LNCAP (cell line): ENCODE results near the gene PSMD1.

ENCODE experiments used
- TF ChIP-seq, protein P1 (sequence below): fragments of 450-650 bp; IDR thresholded peaks from 2 replicates; pipeline ENCODE4 v1.5.1; 2017; ENCODE audit warnings: mild to moderate bottlenecking

PSMD1 gene

DNA sequence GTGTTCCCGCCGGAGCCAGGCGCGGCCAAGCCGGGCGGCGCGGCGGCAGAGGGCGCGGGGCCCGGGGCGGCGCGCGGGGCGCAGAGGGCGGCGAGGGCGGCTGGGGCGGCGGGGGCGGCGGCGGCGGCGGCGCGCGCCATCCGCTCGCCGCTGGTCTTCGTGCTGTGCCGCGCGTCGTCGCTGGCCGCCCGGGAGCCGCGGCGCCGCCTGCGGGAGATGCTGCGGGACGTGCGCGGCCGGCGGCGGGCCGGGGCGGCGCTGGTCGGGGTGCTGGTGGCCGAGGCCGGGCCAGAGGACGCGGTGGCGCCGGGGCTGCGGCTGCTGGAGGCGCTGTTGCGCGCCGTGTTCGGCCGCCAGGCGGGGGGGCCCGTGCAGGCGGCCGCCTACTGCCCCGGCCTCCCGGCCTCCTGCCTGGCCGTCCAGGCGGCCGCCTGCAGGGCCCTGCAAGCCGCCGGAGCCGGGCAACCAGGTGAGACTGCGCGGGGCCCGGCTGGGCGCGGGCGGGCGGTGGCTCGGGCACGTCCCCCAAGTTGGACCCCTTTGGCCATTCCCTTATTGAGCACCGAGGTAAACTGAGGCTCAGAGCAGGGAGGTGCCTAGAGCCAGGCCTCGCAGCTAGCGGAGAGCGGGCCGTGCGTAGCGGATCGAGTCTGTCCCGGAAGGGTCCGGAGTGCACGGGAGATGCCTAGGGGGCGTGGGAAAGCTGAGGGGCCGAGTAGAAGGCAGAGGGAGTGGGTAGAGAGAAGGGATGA lies 18.8 kb upstream of the PSMD1 start:
- TF ChIP-seq, protein P1, sequence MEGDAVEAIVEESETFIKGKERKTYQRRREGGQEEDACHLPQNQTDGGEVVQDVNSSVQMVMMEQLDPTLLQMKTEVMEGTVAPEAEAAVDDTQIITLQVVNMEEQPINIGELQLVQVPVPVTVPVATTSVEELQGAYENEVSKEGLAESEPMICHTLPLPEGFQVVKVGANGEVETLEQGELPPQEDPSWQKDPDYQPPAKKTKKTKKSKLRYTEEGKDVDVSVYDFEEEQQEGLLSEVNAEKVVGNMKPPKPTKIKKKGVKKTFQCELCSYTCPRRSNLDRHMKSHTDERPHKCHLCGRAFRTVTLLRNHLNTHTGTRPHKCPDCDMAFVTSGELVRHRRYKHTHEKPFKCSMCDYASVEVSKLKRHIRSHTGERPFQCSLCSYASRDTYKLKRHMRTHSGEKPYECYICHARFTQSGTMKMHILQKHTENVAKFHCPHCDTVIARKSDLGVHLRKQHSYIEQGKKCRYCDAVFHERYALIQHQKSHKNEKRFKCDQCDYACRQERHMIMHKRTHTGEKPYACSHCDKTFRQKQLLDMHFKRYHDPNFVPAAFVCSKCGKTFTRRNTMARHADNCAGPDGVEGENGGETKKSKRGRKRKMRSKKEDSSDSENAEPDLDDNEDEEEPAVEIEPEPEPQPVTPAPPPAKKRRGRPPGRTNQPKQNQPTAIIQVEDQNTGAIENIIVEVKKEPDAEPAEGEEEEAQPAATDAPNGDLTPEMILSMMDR, result no peak; the same call in 1 of the 2 replicates

DNA sequence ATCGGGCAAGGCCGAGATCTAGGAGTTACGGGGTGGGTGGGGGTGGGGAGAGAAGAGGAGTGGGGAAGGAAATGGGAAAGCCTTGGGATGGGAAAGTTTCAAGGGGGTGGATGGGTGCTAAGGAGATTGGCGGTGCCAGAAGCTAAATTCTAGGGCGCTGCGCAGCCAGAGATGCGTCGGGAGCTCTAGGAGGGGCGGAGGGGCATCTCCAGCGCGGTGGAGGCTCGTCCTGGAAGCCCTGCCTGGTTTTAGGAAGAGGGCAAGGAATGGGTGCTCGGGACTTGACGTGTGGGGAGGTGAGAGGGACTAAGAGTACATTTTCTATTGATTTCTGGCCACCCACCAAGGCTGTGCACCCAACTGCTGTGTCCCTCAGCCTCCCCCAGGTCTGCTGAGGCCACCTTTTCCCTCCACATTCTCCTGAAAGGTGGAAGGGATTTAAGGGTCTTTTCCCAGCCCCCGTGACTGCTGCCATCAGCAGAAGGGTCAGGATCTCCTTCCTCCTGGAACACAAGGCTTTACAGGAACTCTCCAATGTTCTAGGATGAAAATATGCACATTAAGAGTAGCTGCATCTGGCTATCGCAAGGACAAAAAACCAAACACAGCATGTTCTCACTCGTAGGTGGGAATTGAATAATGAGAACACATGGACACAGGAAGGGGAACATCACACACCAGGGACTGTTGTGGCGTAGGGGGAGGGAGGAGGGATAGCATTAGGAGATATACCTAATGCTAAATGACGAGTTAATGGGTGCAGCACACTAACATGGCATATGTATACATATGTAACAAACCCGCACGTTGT lies 18.0 kb upstream of the PSMD1 start:
- TF ChIP-seq, protein P1, result no peak

DNA sequence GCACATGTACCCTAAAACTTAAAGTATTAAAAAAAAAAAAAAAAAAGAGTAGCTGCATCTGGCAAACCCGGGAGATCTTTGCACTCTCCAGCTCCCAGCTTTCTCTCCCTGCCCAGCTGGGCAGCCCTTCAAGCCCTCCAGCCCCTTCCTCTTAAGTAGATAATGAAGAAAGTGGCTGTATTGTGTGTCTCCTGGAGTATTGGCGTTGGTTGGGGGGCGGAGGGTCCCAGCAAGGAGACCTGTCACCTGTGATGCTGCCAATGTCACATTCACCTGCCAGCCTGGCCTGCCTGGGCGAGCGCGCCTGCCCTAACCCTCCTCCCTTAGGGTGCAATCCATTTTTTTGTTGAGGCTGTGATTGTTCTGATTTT lies 17.4 kb upstream of the PSMD1 start:
- TF ChIP-seq, protein P1, result no peak

DNA sequence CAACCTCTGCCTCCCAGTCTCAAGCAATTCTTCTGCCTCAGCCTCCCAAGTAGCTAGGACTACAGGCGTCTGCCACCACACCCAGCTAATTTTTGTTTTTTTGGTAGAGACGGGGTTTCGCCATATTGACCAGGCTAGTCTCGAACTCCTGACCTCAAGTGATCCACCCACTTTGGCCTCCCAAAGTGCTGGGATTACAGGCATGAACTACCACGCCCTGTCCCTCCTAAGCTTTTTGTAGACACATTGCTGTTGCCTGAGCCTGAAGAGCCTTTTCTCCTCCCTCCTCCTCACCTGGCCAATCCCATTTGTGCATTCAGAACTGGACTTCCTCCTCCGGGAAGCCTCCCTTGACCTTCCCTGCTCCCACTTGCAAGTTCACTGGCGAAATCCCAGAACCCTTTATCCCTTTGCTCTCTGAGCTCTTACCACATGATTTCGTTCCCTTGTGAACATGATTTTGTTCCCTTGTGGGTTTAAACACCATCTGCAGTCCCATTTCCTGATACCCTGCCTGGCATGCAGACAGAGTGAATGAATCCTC lies 16.8 kb upstream of the PSMD1 start:
- TF ChIP-seq, protein P1, result no peak

DNA sequence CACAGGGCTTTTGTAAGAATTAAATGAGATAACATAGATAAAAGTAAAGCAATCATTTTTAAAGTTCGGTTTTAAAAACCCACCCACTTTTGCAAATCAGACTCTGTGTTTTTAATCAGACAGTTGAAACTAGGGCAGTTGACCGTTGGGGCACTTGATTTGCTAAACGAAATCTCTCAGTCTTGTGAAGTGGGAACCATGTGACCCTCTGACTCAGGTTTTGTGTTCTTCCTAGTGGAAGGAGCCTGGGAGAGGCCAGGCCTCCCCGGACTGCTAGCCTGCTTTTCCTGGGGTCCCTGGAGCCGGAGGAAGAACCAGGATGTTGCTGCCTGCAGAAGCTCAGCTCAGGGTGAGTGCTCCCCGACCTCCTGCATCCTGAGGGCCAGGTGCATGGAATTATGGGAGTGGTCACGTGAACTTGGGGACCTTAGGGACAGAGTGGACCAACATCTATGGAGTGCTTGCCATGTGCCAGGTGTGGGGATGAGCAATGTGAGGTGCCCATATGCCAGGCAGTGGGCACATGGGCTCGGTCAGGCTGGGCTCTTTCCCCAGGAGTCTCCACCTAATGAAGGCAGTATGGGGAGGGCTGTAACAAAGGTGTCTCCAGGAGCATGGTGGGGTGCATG lies 15.5 kb upstream of the PSMD1 start:
- TF ChIP-seq, protein P1, result no peak

DNA sequence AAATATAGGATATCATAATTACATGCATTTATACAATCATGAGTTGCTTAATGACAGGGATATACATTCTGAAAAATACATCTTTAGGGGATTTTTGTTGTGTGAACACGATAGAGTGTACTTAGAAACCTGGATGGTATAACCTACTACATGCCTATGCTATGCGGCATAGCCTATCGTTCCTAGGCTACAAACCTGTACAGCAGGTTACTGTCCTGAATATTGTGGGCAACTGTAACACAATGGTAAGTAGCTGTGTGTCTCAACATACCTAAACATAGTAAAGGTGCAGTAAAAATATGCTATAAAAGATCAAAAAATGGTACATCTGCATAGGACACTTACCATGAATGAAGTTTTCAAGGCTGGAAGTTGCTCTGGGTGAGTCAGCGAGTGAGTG lies 12.9 kb upstream of the PSMD1 start:
- TF ChIP-seq, protein P1, result no peak

DNA sequence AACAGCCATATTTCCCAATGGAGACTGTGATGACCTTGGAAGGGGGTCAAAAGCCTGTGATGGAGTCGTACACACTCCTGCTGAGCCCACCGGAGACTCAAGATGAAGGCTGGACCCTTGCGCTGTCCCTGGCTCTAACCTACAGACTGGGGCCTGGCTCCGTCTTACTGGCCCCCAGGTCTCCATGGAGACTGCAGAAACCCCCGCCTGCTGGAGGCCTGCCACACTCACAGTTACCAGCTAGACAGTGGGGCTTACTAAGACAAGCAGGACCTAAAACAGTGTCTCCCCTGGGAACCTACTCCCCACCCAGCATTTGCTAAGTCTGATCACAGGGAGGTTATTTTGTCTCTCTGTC lies 9.8 kb upstream of the PSMD1 start:
- TF ChIP-seq, protein P1, result no peak
